Urothelium cell line (cell line): ENCODE data around the gene SCN8A.
"Not testable (repeated sequence)": the region's sequence is repeated elsewhere in the genome, so short reads cannot be mapped to it uniquely, and the experiment has no call there.

Experiments used
- DNase-seq: peaks from one replicate; pipeline ENCODE4 v3.0.0; 2011; ENCODE audit warnings: low spot score, mixed read lengths
- FAIRE-seq: peaks from 2 replicates; lab custom pipeline; 2011; peaks lifted over from hg19 to GRCh38; lab: Jason Lieb, UNC

SCN8A gene

GRCh38 chr12:51755251-51755650, 164.2 kb downstream of the SCN8A start:
- no peak for DNase-seq
- no peak for FAIRE-seq

DNA sequence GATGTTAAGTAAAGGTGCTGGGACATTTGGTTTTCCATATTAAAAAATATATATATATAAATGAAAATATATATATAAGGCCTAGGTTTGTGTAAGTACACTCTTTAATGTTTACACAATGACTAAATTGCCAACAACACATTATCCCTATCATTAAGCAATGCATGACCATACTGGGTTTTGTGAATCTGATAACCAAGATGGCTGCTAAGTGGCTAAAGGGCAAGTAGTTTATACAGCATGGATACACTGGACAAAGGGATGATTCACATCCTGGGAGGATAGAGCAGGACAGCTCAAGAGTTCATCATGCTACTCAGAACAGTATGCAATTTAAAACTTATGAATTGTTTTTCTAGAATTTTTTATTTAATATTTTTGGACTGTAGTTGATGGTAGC, 168.1 kb downstream of the SCN8A start:
- FAIRE-seq (no peak), DNase-seq (no peak)

- DNase-seq (no peak), FAIRE-seq (no peak)
These were observed 168.7 kb downstream of the SCN8A start for GRCh38 chr12:51759695-51760094.

GRCh38 chr12:51760231-51760630, 169.2 kb downstream of the SCN8A start:
- no peak for FAIRE-seq
- no peak for DNase-seq

DNA sequence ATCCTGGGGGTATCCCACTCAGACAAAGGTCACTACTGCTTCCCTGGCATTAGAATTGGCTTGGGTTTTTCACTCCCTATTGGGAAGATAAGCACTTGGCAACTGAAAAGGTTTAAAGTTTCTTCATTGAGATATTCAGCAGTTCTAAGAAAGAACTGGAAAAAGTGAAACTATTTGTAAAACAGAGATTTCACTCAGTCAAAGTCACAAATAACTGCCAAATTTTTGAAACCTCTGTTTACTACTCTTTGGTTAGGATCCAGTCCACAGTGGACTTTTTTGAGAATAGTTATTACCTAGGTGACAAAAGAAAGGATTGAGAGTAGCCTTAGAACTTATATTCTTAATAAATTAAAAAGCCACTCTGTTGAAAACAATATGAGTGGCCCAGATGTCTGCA, 172.7 kb downstream of the SCN8A start:
- DNase-seq (no peak), FAIRE-seq (no peak)

DNA sequence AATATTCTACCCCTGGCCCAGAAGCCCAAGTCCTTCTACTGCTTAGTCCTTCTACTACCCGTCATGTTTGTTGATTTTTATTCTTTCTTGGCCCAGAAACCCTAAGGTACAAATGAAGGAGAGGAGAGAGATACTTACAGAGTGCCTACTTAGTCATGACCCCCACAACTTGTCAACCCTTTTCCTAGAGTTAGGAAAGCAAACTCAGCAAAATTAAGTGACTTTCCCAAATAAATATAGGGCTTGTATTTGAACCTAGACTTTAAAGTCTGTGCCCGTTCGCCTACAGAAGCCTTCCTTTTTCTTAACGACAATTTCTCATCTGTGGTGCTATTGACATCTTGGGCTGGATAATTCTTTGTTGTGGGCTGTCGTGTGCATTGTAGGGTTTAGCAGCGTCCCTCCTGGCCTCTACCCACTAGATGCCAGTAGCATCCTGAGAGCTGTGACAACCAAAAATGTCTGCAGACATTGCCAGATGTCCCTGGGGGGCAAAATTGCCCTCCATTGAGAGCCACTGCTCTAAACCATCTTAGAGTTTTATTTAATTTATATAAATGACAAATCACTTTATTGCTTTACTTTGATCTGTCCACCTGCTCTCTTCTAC, 175.1 kb downstream of the SCN8A start:
- FAIRE-seq (no peak), DNase-seq (no peak)

DNA sequence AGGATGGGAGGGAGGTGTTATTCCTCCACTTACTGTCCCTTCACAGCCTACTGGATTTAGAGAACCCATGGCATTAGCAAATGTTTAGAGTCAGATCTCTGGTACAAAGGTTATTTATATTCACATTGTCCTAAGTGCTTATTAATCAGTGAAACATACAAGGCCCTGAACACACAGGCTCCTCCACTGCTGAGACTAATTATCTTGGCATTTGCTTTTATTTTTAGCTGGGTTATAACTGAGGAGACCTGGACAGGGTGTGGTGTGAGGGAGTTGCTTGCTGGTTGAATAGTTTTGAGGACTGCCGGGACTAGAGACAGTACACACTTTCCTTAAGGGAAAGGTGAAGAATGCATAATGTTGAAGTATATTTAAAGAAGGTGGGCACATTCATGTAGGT, 180.0 kb downstream of the SCN8A start:
- FAIRE-seq (no peak), DNase-seq (no peak)

DNA sequence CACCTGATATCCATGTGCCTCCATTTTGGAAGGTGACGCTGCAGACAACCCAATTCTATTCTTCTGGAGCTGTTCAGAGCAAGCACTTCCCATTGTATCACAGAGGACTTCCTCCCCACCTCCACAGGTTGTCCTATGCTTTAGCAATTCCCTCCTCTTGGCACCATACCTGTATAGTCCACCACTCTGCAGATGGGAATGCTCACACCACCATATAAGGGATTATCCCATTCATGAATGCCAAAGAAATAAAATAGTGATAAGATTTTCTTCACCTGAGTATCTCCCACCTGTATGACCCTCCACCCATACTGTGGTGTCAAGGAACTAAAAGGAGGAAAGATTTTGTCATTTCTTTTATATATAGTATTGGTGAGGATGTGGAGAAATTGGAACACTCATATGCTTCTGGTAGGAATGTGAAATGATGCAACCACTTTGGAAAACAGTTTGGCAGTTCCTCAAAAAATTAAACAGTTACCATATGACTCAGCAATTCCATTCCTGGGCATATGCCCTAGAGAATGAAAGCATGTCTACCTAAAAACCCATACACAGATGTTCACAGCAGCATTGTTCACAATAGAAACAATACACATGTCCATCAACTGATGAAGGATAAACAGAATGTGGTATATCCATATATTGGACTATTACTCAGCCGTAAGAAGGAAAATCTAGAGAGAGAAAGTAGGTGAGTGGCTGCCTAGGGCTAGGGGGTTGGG, 182.3 kb downstream of the SCN8A start:
- DNase-seq (peak; percentile 40), FAIRE-seq (no peak)

GRCh38 chr12:51774933-51775332, 183.9 kb downstream of the SCN8A start:
- no peak for DNase-seq
- FAIRE-seq = no peak

DNA sequence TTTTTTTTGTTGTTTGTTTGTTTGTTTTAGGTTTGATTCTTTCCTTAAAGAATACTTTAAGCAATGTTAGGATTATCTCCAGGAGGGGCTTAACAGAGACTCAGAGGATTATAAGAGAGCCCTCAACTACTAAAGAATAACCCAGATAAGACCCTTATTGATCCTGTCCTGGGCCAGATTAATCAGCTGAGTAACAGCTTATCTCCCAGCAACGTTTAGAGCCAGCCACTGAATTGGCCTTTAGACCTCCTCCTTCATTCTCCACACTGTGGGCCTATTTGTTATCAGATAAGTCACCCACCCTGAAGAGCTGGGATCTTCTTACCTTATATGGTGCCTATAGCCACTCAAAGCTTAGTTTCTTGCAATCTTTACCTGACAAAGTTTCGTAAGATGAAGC, 186.4 kb downstream of the SCN8A start:
- FAIRE-seq (no peak), DNase-seq (no peak)

DNA sequence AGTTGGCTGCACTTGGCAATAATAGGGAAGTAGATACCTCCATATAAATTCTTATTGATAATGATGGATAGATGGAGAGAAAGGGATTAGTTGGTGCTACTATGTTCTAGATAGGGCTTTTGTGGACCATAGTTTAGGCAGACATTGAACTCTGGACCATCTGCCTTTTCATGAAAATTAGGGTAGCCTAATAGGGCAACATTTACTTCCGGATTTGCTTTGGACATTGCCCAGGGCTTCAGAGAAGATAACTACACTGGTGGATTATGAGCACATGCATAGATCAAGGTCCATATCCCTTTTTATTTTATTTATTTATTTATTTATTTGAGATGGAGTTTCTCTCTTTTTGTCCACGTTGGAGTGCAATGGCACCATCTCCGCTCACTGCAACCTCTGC, 186.9 kb downstream of the SCN8A start:
- no peak for FAIRE-seq
- no peak for DNase-seq

DNA sequence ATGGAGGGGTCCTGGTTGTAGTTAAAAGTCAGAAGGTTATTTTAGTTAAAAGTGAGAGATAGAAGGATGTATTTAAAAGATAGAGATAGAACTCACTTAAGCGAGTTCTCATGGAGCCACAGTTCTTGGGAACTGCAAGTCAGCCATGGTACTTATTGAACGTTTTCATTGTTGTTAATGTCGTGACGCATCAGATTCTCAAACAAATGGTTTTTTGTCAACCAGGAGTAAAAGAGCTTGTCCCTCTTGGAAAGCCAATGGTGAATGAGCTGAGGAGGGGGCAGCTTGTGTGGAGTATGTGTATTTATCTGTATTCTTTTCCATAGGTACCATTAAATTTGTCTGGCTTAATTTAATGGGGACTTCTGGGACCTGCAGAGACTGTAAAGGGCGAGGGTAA, 188.8 kb downstream of the SCN8A start:
- FAIRE-seq = no peak
- DNase-seq = no peak

GRCh38 chr12:51784688-51785087, 193.7 kb downstream of the SCN8A start:
- FAIRE-seq (no peak), DNase-seq (no peak)

DNA sequence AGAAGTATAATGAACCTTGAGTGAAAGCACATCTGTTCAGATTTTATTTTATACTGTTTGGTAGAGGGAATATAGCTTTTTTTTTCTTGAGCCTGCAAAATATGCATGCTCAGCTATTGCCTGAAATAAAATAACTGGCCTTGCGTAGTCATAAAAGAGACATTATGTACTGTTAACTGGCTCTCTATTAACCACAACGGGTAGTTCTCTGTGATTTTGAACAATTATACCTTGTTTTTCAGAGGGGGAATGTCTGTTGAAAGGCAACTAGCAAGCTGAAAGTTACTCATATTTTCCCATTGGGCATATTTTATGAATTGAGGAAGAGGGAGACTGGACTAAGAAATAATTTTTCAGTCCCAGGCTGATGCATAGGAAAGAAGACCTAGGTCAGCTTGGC, 194.9 kb downstream of the SCN8A start:
- DNase-seq (no peak), FAIRE-seq (no peak)

GRCh38 chr12:51788876-51789275, 197.8 kb downstream of the SCN8A start:
- FAIRE-seq (no peak), DNase-seq (peak; percentile 53)

DNA sequence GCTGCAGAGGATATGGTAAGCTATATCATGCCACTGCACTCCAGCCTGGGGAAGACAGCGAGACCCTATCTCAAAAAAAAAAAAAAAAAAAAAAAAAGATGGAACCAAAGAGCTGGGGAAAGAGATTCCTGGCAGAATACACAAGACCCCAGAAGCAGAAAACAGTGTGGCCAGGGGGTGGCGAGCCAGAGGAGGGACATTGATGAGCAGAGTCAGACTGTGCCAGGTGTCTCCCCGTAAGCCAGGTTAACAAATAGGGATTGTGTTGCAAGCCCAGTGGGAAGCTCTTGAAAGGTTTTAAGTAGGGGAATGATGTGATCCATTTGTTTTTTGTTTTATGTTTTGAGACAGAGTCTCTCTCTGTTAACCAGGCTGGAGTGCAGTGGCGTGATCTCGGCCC, 201.4 kb downstream of the SCN8A start:
- no peak for DNase-seq
- no peak for FAIRE-seq

DNA sequence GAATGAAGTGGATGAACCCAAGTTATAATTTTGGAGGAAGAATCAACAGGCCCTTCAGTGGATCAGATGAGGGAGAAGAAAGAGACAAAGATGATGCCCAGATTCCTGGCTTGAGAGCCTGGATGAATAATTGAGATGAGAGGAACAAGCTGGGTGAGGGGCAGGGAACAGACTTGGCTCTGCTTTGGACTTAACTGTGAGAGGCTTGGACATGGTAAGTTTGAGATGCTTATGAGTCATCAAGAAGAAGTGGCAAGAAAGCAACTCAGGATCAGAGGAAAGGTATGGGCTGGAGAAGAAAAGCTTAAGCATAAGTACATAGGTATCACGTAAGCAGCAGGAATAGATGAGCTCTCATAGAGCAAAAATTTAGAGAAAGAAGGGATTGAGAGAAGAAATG, 202.2 kb downstream of the SCN8A start:
- FAIRE-seq (no peak), DNase-seq (no peak)

DNA sequence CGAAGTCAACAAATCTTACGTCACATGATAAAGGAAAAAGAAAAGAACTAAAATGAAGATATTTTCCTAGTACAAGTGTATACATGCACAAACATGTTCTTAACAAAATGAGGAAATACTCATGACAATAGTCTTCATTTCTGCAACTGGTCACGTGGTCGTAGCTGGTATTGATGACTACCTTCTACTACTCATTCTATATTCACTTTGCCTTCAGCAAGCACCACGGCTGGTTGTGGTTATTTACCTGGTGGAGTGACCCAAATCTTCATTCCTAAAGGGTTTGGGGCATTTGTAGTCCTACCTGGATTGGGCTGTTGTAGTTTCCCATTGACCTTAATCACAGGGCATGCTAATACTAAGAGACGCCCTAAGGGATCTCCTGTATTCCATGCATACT, 206.3 kb downstream of the SCN8A start:
- no peak for DNase-seq
- no peak for FAIRE-seq

- DNase-seq = not testable (repeated sequence)
- peak; percentile 65 for FAIRE-seq
These were observed 207.0 kb downstream of the SCN8A start for GRCh38 chr12:51798051-51798450.

DNA sequence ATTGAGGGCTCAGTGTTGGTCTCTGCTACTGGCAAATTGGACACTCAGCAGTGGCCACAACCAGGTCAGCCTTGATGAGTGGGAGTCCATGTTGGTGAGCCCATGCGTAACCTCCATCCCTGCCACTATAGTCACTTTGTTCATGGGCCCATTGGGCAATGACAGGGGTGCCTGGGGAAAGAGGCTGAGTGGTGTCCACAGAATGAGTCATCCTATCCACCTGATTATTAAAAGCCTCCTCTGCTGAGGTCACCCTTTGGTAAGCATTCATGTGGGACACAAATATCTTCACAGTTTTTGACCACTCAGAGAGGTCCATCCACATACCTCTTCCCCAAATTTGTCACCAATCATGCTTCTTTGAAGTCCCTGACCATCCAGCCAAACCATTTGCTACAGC, 207.5 kb downstream of the SCN8A start:
- FAIRE-seq = no peak
- no peak for DNase-seq

DNA sequence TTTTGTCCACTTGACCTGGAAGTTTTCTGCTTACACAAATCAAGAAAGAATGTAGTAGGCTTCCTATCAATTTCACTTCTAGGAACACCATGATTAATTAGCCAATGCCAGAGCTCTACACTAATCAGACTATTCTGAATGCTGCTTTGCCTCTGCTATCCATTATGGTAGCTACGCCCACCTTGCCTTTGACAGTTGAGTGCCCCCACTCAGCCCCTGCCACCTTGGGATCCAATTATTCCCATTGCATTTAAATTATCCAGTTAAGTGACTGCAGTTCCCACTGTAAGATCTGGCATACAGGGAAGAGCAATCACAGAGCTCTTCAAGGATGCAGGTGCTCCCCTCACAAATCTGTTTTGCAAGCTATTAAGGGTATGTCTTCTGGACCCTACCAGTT, 210.0 kb downstream of the SCN8A start:
- DNase-seq (no peak), FAIRE-seq (no peak)

- DNase-seq (no peak), FAIRE-seq (no peak)
These were observed 215.9 kb downstream of the SCN8A start for GRCh38 chr12:51806896-51807295.

DNA sequence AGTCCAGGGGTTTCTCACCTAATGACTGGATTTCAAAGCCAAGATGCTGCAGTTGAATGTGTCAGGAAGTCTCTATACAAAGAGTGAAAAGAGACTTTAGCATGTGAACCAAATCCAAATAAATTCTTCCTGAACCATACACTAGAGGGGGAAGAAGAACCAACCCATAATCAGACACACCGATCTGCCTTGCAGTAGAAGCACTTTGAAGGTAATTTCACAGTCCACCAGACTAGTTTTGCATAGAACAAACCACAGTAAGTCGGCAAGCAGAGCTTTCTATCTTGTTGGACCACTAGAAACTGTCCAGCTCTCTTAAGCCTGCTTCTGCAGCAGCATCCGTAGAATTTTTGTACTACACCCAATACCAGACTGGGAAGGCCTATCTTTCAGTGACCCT, 218.2 kb downstream of the SCN8A start:
- no peak for DNase-seq
- FAIRE-seq = no peak
